Heart right ventricle (tissue), 16 donors: ENCODE measurements around the gene GP9. TPM values are rescaled to one million over a fixed set of nuclear protein-coding genes. Genes with fewer than 3 reads are reported as not detected.

Experiments
- ATAC-seq, 8 donors: fragments of 200-7000 bp; cut with Tn5 transposase; one replicate each; pipeline ENCODE4 v1.9.1; 2020; ENCODE audit warnings: mild to moderate bottlenecking in 8 of 8, moderate library complexity in 8 of 8, moderate number of reproducible peaks in 1 of 8
- DNase-seq, 2 donors: peaks; one replicate each; pipeline ENCODE4 v3.0.0-alpha.2; 2020
- H3K27ac ChIP-seq, 10 donors: fragments of 200-600 bp; sonication (generic) in 2 of 10; one replicate each; pipeline versions ENCODE4 v1.5.0 to v1.8.0; 2020 to 2022; ENCODE audit warnings: mild to moderate bottlenecking in 3 of 10
- H3K27me3 ChIP-seq, 7 donors: fragments of 200-600 bp; one replicate each; pipeline ENCODE4 v1.8.0; 2021 to 2022; ENCODE audit warnings: mild to moderate bottlenecking in 2 of 7
- H3K36me3 ChIP-seq, 9 donors: fragments of 200-600 bp; sonication (generic) in 1 of 9; one replicate each; pipeline versions ENCODE4 v1.5.0 to v1.8.0; 2020 to 2022; ENCODE audit warnings: mild to moderate bottlenecking in 2 of 9
- H3K4me1 ChIP-seq, 9 donors: fragments of 200-600 bp; sonication (generic) in 1 of 9; one replicate each; pipeline versions ENCODE4 v1.5.0 to v1.8.0; 2020 to 2022; ENCODE audit warnings: mild to moderate bottlenecking in 4 of 9
- H3K4me3 ChIP-seq, 10 donors: fragments of 200-600 bp; sonication (generic) in 2 of 10; one replicate each; pipeline versions ENCODE4 v1.5.0 to v1.8.0; 2020 to 2022; ENCODE audit warnings: mild to moderate bottlenecking in 7 of 10, moderate library complexity in 2 of 10
- H3K9me3 ChIP-seq, 11 donors: fragments of 200-600 bp in 10 of 11; sonication (generic) in 2 of 11; one replicate each; pipeline versions ENCODE4 v1.5.0 to v1.8.0; 2013 to 2022; ENCODE audit warnings: mild to moderate bottlenecking in 2 of 11, control low read depth in 1 of 11, moderate library complexity in 1 of 11
- WGBS, 2 donors: extraction: QIAGEN DNeasy Blood & Tissue Kit; methylation state at CpG; one replicate each; pipeline ENCODE4 v1.1.7; 2013; ENCODE audit warnings: inconsistent platforms in 1 of 2; 5-methylcytosine and 5-hydroxymethylcytosine counted together
- intact Hi-C, 10 donors: fragments of 100-400 bp; cut with DNase I; formaldehyde crosslinking; loops; one replicate each; pipeline versions ENCODE4 v1.11.1 to v1.14.2; 2022
- polyA plus RNA-seq, 2 donors: library from polyadenylated mRNA; stranded (reverse); fragments of 200-250 nt; gene quantifications; one replicate each; pipeline ENCODE4 v1.2.3, GENCODE V29; 2013
- total RNA-seq, 10 donors: library from RNA; stranded (reverse); fragmentation: NEBNext Ultra II Directional in 3 of 10; extraction: Animal tissue kit (Norgen Biotek cat#: 25700) in 3 of 10; gene quantifications; one replicate each; pipeline versions ENCODE4 v1.2.1 to v1.2.4, GENCODE V29; 2021 to 2023
- TF ChIP-seq, protein P1 (sequence below), 9 donors: fragments of 200-600 bp; sonication (generic) in 2 of 9; IDR thresholded peaks; one replicate each; pipeline versions ENCODE4 v1.5.0 to v1.8.0; 2021 to 2022; ENCODE audit warnings: antibody characterized with exemption in 9 of 9, mild to moderate bottlenecking in 5 of 9, moderate library complexity in 1 of 9
- donor health status: Arrhythmogenic right ventricular cardiomyopathy.
- donor health status: ischemic (EF 13 %, LVEDD 7.1; RV severe dilation, severe dysfunction).
- donor health status: healthy with polysubstance abuse.
- donor health status: DM: no; HTN: yes; CAD: no.
- donor health status: DM: no; HTN: no; CAD: no.
- donor health status: ischemic (EF 25% LVEDD 6.9; RV normal size, moderate dysfunction).
- donor health status: ischemic (EF 25% LVEDD 5.7; RV mildly dilated, moderate dysfunction).
- donor health status: healthy.
- donor health status: DM: yes; HTN: yes; CAD: no.
- donor health status: Ischemic cardiomyopathy.
- donor health status: ischemic (EF 35%, LVEDD 5.7; RV mildly dilated, moderate dysfunction).
- donor health status: nonischemic (EF 11% LVEDD 7.7; RV severe dilation, severe dysfunction).
- donor health status: DM: yes; HTN: yes; CAD: no.
- donor health status: PGD.
- donor health status: ischemic (EF 29% LVEDD 5.4; RV normal size, mild dysfunction).
- donor health status: nonischemic (EF 23%, LVEDD 6.1; RV moderate dilation, normal function).

The GP9 gene
- total and polyA plus RNA-seq, 12 donors: 0.13 TPM; not detected in 11

DNA sequence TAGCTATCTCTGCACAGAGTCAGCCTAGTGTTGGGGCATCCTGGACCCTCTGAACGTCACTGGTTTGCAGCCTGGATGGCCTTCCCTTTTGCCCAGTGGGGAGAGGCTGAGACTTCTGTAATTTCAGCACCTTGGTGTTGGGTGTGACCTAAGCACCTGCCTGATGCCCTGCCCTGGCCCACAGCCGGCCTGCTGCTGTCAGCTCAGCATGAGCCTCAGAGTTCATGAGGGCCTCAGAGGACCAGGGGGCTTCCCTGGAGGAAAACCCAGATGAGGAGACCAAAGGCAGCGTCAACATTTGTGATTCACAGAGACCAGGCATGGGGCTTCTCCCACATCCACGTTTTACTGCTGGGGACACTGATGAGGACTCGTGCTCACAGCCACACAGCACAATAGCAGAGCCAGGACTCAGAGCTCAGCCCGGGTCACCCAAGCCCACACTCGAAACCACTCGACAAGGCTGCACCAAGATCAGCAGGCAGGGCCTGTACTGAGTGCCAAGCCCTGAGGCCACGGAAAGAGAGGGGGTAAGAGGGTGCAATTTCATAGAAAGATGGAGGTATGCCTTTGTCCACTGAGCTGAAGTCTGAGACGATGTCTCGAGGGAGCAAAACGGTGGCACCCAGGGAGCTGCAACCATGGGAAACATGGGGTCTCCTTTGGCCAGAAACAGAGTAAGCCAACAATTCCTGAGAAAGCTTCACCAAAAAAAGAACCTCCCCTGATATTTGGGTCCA, 9.9 kb upstream of the GP9 start:
- intact Hi-C loops: loop anchor here in 5 of 10 donors (5.0 to 10.0 kb wide), 7 partner anchors 37 to 197 kb away; partner anchors contain the start of genes COPG1 (in 3 of the 5) and EFCC1 (in 1 of the 5)
- WGBS, 2 donors: 89% methylated on average over 12 of the region's 12 CpGs
- H3K27me3 ChIP-seq: peaks cover 0 to 14% (median 7%) of the 10 kb centered on the region in 7 donors
- no peaks in the 10 kb centered on the region for H3K36me3 ChIP-seq
- peaks cover 10 to 32% (median 24%) of the 10 kb centered on the region in 9 donors for H3K4me1 ChIP-seq
- no peak for DNase-seq
- H3K27ac ChIP-seq: no peak overlapping the region
- no peak for ATAC-seq
- no peak overlapping the region for H3K4me3 ChIP-seq
- TF ChIP-seq, protein P1, sequence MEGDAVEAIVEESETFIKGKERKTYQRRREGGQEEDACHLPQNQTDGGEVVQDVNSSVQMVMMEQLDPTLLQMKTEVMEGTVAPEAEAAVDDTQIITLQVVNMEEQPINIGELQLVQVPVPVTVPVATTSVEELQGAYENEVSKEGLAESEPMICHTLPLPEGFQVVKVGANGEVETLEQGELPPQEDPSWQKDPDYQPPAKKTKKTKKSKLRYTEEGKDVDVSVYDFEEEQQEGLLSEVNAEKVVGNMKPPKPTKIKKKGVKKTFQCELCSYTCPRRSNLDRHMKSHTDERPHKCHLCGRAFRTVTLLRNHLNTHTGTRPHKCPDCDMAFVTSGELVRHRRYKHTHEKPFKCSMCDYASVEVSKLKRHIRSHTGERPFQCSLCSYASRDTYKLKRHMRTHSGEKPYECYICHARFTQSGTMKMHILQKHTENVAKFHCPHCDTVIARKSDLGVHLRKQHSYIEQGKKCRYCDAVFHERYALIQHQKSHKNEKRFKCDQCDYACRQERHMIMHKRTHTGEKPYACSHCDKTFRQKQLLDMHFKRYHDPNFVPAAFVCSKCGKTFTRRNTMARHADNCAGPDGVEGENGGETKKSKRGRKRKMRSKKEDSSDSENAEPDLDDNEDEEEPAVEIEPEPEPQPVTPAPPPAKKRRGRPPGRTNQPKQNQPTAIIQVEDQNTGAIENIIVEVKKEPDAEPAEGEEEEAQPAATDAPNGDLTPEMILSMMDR (IDR thresholded peaks at IDR 0.05): no peak
- peaks cover 0 to 16% (median 0%) of the 10 kb centered on the region in 11 donors for H3K9me3 ChIP-seq

DNA sequence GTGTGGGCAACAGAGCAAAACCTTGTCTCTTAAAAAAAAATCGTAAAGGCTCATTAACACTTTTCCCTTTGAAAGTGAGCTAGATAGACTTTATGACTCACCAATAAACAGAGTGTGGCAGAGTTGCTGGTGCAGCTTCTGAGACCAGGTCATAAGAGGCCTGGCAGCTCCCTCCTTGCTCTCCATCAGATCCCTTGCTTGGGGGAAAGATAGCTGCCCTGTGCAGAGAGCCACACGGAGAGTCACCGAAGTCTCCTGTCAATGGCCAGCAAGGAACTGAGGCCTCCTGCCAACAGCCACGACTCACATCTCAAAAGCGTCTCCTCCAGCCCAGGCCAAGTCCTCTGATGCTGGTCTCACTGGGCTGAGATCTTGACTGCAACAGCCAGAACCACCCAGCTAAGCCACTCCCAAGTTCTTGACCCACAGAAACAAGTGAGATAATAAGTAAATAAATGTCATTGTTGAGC, 8.7 kb upstream of the GP9 start:
- peak overlapping the region in 8 of 10 donors; percentile 22 to 90 (median 78) for H3K27ac ChIP-seq
- H3K36me3 ChIP-seq: no peaks in the 10 kb centered on the region
- peaks cover 9 to 27% (median 19%) of the 10 kb centered on the region in 9 donors for H3K4me1 ChIP-seq
- peak; percentile 10 to 41 (median 19) for ATAC-seq
- H3K9me3 ChIP-seq: peaks cover 0 to 16% (median 0%) of the 10 kb centered on the region in 11 donors
- H3K4me3 ChIP-seq: no peak overlapping the region
- TF ChIP-seq, protein P1 (IDR thresholded peaks at IDR 0.05): no peak
- intact Hi-C loops: loop anchor here in 6 of 10 donors (2.0 to 10.0 kb wide), 8 partner anchors 35 to 195 kb away; partner anchors contain the start of genes COPG1 (in 3 of the 6) and EFCC1 (in 1 of the 6)
- WGBS, 2 donors: 26 to 39% methylated on average over 5 of the region's 5 CpGs
- DNase-seq: peak in 1 of 2 donors; percentile 60
- H3K27me3 ChIP-seq: peaks cover 0 to 2% (median 0%) of the 10 kb centered on the region in 7 donors

DNA sequence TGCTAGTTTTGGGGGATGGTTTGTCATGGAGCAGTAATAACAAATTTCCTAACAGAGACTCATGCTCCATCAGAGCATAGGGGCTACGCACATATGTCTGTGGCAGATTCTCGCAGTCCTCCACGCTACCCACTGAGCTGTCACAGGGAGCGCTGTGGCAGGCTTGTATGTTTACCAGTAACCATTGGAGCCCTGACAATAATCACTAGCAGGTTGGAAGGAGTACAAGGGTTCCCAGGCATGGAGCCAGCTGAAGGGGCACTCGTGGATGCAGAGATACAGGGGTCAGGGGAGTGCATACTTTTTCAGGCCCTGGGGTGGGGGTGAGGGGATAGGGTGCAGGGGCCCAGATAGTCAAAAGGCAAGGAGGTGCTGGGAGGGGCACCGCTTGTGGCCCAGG, 7.9 kb upstream of the GP9 start:
- no peaks in the 10 kb centered on the region for H3K27me3 ChIP-seq
- TF ChIP-seq, protein P1 (IDR thresholded peaks at IDR 0.05): peak in 2 of 9 donors; percentile 22 to 26
- peak; percentile 70 to 83 for DNase-seq
- peaks cover 9 to 27% (median 19%) of the 10 kb centered on the region in 9 donors for H3K4me1 ChIP-seq
- intact Hi-C loops: loop anchor here in 6 of 10 donors (1.0 to 10.0 kb wide), 10 partner anchors 35 to 195 kb away; partner anchors contain the start of genes COPG1 (in 3 of the 6) and EFCC1 (in 1 of the 6)
- no peaks in the 10 kb centered on the region for H3K36me3 ChIP-seq
- H3K9me3 ChIP-seq: peaks cover 0 to 13% (median 0%) of the 10 kb centered on the region in 11 donors
- H3K27ac ChIP-seq: peak overlapping the region in 9 of 10 donors; percentile 22 to 90 (median 77)
- H3K4me3 ChIP-seq: no peak overlapping the region
- 32 to 48% methylated on average over 6 of the region's 6 CpGs for WGBS, 2 donors
- ATAC-seq: peak; percentile 74 to 94 (median 88)

DNA sequence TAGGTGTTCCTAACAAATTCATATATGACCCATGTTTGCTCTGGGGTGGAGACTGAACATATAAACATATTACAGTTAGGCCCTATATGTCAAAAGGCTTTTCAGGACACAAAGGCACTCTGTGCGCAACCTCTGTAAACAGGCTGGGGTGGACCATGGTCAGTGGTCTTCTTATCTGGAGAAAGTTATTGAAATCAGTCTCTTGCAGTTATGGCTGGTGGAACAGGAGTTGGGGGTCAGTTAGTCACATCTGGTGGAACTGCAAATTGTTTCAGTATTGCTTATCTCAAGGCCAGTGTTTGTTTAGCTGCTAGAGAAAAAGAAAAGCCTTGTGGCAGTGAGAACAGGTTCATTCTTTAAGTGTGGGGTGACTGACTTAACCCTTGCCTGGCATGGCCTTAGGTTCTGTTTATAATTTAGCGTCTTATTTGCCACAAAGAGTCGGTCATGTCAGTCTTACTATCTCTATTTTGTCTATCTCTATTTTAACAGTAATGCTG, 5.9 kb upstream of the GP9 start:
- Histone ChIP-seq H3K36me3 (no peaks in the 10 kb centered on the region), H3K4me3 (no peak overlapping the region), H3K27me3 (no peaks in the 10 kb centered on the region), H3K27ac (no peak overlapping the region), H3K4me1 (peaks cover 10 to 38% (median 19%) of the 10 kb centered on the region in 9 donors), H3K9me3 (no peaks in the 10 kb centered on the region)
- TF ChIP-seq, protein P1 (IDR thresholded peaks at IDR 0.05): no peak
- intact Hi-C loops: loop anchor here in 5 of 10 donors (5.0 to 10.0 kb wide), 7 partner anchors 33 to 193 kb away; partner anchors contain the start of genes COPG1 (in 3 of the 5) and EFCC1 (in 1 of the 5)
- DNase-seq (no peak), ATAC-seq (no peak)
- 89 to 92% methylated on average over 3 of the region's 3 CpGs for WGBS, 2 donors
